T-helper 9 cell (primary cell): ENCODE measurements around the gene C5AR2.
"Not testable (repeated sequence)": the region's sequence is repeated elsewhere in the genome, so short reads cannot be mapped to it uniquely, and the experiment has no call there.

Experiments
- DNase-seq: peaks from one replicate; pipeline ENCODE4 v3.0.0-alpha.2; 2020

The C5AR2 gene

DNA sequence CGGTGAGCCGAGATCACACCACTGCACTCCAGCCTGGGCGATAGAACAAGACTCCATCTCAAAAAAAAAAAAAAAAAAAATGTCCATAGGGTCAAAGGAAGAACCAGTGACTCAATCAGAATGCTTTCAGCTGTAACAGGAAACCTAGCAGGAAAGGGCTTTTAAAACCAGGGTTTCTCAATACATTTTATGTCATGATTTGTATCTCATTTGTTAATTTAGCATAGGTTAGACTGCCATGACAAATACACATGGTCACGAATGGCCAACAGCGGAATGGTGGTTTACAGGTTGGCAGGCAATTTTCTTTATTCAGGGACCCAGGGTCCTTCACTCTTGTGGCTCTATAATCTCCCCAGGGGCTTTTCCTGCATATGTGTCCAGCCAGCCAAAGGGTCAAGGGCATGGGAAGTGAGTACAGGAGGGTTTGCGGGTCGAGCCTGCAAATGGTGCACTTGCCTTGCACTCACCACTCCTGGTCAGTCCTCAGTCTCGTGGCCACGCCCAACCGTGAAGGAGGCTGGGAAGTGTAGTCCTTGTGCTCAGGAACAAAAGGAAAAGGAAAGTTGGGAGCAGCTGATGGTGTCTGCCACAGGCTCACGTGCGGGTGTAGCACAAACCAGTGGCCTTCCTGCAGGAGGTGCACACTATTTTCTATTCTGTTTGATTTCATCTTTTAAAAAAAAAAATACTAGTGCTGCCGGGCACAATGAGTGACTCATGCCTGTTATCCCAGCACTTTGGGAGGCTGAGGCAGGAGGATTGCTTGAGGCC is 32.0 kb downstream of the C5AR2 start:
- no peak for DNase-seq

DNA sequence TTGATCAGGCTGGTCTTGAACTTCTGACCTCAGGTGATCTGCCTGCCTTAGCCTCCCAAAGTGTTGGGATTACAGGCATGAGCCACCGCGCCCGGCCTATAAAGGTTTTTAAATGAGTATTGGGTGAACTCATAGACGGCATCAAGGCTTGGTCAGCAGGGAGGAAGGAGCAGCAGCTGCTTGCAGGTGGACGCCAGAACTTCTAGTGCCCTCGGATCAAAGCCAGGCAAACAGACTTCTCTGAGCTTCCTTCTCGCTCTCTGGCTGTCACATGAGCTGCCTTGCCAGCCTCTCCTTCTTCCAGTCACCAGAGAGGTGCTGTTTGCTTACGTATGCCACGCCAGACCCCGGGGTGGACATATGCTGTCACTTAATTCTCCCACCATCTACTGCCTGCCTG is 33.5 kb downstream of the C5AR2 start:
- DNase-seq: not testable (repeated sequence)

DNA sequence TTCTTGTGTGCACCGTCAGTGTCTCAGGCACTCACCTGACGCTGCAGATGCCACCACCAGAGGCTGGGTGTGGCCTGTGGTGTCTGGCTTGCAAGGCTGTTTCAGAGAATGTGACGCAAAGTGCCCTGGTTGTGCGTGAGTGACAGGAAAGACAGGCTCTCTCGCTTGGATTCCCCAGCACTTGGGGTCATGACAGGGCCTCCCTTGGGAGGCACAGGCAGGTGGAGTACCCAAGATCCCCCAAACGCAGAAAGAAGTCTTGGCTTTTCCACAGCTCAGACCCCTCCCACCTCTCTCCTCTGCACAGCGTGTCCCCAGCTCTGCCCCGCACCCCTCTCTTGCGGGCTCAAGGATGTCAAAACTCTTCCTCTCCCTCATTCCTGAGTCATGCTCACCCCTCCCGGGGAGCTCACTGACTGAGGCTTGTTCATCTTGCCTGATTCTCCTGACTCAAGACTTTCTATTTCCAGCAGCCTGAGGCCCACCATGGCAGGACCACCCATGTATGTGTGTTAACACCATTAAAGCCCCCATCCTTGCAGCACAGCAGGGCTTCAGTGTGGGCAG is 38.2 kb downstream of the C5AR2 start:
- DNase-seq: no peak

DNA sequence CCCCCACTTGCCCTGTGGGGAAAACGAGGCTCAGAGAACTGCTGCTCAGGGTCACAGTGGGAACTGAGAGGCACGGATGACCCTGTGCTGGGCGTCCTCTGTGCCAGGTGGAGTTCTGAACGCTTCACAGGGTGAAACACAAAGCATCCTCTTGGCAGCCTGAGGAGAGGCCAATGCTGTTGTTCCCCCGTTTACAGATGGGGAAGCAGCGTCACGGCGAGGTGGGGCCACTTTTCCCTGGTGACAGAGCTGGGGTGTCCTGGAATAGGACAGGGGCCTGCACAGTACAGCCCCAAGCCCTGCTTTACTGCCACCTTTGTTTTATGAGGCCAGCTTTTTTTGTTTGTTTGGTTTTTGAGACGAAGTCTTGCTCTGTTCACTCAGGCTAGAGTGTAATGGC is 39.3 kb downstream of the C5AR2 start:
- DNase-seq: no peak

DNA sequence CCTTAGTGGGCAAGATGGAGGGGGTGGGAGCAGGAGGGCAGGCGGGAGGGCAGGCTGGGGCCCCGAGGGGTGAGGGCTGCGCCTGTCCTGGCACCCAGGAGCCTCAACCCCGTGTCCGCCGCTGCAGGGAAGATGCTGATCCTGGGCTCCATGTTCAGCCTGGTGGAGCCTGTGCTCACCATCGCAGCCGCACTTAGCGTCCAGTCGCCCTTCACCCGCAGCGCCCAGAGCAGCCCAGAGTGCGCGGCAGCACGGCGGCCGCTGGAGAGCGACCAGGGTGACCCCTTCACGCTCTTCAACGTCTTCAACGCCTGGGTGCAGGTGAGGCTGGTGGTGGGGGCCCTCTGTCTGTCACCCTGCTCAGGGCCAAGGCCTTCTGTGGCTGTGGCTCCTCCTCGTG is 40.6 kb downstream of the C5AR2 start:
- DNase-seq: no peak

DNA sequence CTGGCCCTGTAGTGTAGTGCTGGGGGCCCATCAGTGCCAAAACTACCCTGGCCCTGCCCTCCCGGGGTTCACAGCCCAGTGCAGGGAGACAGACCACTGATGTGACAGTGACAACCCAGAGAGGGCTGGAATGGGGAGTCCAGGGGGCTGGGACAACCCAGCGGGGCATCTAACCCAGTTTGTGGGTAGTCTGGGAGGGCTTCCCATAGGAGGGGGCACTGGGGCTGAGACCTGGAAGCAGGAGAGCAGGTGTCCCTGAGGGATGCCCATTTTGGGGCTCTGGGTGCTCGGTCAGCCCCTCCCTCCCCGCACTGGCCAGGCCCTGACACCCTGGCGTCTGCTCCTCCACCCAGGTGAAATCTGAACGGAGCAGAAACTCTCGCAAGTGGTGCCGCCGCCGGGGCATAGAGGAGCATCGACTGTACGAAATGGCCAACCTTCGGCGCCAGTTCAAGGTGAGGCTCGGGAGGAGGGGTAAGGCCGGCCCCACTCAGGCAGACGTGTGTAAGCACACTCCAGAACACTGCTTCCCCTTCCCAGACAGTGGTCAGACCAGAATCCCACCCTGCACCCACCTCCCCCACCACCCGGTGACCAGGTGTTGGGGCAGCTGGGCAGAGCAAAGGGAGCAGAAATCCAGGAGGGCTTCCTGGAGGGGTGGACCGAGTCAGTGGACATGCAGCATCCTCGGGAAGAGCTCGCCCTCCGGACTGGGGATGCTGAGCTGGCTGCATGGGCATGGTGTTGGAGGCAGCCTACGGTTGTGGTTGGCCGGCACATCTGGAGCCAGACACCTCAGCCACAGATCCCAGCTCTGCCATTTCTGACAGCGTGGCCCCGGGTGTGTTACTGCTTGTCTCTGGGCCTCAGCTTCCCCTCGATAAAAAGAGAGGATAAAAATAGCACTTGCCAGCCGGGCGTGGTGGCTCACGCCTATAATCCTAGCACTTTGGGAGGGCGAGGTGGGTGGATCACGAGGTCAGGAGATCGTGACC is 41.6 kb downstream of the C5AR2 start:
- no peak for DNase-seq

DNA sequence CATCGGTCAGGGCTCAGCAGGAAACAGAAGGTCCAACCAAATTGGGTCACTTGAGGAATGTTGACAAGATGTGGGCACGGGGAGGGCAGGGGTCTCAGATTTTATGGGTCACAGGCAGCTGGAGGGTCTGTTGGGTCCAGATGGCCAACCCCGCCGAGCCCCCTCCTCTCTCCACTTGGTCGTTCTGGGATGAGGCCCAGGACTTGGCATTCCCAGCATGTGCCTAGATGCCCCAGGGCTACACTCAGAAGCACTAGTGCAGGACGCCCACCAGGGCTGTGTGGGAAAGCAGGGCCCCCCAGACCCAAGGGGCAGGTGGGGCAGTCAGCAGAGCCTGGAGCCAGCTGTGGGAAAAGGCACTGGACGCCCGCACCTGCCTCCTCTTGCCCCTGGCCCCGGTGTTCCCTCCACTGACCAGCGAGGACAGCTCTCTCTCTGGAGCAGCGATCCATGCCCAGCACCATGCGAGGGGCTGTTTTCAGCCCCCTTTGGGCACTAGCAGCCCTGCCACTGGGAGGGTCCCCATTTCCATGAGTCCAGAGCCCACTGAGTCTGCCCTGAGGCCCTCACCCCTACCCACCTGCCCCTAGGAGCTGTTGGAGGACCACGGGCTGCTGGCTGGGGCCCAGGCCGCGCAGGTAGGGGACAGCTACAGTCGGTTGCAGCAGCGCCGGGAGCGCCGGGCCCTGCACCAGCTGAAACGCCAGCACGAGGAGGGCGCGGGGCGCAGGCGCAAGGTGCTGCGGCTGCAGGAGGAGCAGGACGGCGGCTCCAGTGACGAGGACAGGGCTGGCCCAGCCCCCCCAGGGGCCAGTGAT is 43.1 kb downstream of the C5AR2 start:
- DNase-seq: no peak

DNA sequence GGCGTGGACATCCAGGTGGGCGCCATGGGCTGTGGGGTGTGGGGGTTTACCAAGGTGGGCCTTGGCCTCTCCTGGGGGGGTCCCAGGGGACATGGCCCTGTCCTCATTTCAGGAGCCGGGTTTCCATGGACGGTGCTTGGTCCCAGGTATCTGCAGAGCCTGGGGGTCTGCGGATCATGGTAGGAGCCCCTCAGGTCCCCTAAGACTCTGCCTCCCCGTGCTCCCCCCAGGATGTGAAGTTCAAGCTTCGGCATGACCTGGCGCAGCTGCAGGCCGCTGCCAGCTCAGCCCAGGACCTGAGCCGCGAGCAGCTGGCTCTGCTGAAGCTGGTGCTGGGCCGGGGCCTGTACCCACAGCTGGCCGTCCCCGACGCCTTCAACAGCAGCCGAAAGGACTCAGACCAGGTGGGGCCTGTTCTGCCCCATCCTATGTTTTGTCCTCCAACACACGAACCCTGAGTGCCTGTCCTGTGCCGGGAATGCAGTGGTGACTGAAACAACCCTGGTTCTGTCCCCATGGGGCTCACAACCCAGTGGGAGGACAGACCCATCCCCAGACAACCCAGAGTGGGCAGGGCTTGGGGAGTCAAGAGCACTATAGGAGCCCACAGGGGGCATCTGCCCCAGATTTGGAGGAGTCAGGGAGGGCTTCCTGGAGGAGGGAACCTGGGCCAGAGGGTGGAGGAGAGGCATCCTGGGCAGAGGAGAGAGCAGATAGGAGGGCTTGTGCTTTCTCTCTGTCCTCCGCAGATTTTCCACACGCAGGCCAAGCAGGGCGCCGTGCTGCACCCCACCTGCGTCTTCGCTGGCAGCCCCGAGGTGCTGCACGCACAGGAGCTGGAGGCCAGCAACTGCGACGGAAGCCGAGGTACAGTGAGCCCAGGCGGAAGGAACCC is 44.0 kb downstream of the C5AR2 start:
- DNase-seq: no peak

DNA sequence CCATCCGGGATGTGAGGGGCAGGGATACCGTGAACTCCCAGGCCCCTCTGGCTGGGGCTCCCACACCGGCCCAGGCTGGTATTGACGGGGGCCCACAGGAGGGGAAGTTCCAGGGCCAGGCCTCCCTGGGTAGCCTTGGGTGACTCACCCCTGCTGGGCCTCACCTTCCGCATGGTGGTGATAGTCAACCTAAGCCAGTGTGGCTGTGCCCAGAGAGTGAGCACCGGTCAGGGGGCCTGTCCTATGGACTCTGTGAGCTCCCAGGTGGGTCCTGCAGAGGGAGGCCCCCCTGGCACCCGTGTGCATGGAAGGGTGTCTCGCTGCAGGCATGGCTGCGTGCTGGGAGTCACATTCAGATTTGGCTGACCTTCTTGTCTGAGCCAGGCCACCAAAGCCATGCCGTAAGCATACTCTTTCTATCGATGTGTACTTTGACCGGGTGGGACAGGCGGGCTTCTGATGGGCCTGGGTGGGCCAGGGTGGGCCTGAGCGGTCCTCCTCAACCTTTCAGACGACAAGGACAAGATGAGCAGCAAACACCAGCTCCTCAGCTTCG is 44.7 kb downstream of the C5AR2 start:
- no peak for DNase-seq

DNA sequence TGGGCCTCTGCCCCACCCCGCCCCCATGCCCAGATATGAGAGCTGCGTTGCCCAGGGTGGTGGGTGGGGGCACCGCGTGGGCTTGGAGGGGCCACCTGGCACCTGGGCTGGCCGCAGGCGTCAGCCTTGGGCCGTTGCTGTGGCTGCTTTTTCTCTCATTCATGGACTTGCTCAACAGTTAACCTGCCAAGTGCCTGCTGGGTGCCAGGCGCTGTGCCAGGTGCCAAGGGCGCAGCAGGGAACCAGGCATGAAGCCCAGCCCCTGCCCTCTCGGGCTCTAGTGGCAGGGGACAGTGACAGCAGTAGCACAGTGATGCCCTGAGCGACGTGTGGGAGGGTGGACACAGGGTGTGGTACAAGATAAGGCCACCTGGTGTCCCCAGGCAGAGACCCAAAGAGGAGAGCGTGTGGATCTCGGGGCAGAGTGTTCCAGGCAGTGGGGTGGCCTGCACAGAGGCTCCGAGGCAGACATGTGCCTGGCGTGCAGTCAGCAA is 45.3 kb downstream of the C5AR2 start:
- DNase-seq: no peak

DNA sequence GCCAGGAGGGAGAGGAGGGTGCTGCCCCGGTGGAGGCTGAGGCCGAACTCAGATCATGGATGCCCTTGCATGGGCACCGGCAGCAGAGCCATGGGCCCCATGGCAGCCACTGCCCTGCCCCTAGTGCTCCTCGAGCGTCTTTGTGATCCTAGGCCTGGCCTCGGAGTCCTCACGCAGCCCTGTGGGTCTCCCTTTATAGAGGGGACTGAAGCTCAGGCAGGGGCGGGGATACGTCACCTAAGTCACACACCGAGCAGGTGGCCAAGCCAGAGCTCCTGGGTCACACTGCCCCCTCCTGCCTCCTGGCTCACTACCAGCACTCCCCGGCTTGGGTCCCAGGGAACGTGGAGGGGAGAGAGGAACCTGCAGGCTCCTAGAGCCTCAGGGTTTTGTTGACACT is 45.8 kb downstream of the C5AR2 start:
- no peak for DNase-seq

DNA sequence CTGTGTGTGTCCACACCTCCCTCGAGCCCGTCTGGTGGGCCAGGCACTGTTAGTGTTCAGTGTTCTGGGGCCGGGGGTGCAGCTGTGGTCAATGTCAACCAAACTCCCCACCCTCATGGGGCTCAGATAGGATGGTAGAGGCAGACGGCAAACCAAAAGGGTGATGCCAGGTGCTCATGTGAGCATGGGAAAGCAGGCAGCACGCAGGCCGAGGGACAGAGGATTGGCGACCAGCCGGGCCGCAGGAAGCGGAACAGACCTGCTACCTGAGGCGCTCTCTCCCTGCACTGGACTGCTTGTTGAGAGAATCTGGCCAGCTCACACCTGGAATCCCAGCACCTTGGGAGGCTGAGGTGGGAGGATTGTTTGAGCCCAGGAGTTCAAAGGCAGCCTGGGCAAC is 46.3 kb downstream of the C5AR2 start:
- no peak for DNase-seq

DNA sequence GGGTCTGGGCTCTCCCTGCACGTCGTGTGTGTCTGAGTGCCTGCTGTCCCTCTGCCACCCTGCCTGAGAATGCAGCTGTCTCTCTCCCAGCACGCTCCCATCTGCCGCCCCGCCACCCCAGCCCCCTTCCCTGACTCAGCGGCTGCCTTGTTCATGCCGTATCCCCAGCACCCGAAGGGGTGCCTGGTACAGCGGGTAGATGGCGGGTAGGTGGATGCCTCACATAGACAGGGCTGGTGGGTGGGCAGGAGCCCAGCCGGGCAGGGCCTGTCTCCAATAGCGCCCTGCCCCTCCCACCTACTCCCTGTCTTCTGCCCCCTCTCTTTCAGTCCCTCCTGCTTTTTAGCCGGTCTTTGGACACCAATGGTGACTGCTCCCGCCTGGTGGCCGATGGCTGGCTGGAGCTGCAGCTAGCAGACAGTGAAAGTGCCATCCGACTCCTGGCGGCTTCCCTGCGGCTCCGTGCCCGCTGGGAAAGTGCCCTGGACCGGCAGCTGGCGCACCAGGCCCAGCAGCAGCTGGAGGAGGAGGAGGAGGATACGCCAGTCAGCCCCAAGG is 47.5 kb downstream of the C5AR2 start:
- no peak for DNase-seq

DNA sequence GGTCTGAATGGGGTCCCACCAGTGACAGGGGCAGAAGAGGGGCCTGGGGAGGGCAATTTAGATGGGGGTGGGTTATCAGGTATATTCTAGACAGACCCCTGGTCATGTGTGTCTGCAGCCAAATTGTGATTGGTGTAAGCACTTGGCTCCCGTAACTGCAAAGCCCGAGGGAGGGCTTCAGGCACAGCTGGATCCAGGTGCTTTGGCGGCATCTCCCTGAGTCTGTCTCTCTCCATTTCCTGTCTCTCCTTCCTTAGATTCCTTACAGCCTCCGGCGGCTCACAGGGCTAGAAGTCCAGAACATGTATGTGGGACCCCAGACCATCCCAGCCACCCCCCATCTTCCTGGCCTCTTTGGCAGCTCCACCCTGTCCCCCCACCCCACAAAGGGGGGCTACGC is 48.6 kb downstream of the C5AR2 start:
- DNase-seq: no peak

DNA sequence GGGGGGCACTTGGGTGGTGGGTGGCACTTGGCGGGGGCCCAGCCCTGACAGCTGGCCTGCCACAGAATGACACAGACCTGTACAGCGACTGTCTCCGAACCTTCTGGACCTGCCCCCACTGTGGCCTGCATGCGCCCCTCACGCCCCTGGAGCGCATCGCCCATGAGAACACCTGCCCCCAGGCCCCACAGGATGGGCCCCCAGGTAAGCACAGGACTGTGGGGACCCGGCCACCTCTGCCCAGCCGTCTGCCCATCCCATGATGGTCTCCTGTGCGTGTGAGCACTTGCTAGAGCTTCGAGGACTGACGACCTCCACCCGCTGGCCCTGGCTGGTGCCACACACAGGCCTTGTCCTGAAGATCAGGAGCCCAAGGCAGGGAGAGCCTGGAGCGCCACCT is 49.1 kb downstream of the C5AR2 start:
- DNase-seq: no peak

DNA sequence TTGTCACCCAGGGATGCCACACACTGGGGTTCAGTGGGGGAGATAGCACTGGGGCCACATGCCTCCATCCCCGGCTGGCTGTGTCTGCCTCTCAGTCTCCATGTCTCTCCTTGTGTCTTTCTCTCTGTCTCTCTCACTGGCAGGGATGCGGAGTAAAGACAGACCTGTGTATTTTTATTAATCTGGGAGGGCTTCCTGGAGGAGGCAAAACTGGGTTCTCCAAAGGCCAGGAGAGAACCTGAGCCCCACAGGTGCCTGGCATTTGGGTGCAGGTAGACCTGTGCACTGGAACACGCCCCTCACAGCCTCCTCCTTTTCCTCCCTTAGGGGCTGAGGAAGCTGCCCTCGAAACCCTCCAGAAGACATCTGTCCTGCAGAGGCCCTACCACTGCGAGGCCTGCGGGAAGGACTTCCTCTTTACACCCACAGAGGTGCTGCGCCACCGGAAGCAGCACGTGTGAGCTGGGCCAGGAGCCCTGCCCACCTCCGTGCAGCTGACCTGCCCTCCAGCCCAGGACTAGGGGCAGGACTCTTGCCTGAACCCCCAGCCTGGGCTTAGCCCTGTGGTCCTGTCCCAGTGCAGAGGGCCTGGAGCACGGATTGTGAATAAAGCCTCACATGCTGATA is 49.8 kb downstream of the C5AR2 start:
- no peak for DNase-seq

DNA sequence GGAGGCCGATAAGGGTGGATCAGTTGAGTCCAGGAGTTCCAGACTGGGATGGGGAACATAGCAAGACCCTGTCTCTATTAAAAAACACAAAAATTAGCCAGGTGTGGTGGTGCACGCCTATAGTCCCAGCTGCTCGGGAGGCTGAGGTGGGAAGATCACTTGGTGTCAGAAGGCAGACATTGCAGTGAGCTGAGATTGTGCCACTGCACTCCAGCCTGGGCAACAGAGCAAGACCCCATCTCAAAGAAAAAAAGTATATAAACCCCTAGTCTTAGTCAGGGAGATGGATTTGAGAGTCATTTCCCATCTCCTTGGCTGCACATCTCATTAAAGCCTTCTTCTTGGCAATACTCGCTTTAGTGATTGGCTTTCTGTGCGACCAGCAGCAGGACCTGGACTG is 51.9 kb downstream of the C5AR2 start:
- DNase-seq: not testable (repeated sequence)

DNA sequence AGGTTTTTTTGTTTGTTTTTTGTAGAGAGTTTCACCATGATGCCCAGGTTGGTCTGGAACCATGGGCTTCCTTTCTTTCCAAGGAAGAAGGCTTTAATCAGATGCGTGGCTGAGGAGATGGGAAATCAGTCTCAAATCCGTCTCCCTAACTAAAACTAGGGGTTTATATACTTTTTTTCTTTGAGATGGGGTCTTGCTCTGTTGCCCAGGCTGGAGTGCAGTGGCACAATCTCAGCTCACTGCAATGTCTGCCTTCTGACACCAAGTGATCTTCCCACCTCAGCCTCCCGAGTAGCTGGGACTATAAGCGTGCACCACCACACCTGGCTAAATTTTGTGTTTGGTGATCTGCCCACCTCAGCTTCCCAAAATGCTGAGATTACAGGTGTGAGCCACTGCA is 52.6 kb downstream of the C5AR2 start:
- DNase-seq: not testable (repeated sequence)

DNA sequence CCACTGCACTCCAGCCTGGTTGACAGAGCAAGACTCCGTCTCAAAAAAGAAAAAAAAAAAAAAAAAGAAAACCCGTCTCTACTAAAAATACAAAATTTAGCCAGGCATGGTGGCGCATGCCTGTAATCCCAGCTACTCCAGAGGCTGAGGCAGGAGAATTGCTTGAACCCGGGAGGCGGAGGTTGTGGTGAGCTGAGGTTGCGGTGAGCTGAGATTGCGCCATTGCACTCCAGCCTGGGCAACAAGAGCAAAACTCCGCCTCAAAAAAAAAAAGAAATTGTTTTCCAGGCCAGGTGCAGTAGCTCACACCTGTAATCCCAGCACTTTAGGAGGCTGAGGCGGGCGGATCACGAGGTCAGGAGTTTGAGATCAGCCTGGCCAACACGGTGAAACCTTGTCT is 54.6 kb downstream of the C5AR2 start:
- DNase-seq: not testable (repeated sequence)

DNA sequence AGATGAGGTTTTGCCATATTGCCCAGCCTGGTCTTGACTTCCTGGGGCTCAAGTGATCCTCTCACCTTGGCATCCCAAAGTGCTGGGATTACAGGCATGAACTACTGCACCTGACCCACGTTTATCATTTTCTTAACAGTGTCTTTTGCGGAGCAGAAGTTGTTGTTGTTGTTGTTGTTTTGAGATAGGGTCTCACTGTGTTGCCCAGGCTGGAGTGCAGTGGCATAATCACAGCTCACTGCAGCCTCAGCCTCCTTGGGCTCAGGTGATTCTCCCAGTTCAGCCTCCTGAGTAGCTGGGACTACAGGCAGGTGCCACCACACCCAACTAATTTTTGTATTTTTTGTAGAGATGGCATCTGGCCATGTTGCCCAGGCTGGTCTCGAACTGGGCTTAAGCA is 55.6 kb downstream of the C5AR2 start:
- DNase-seq: not testable (repeated sequence)
